Measurements from ENCODE around the gene MSANTD7. TPM values are rescaled to one million over a fixed set of nuclear protein-coding genes. Genes with fewer than 3 reads are reported as not detected.

Gene MSANTD7
- total and polyA plus RNA-seq, 2 of the 13 experiments (the other 11 are each of a cell fraction or from before 2014, with no cell fraction given), result 3.7 to 16.7 TPM

DNA sequence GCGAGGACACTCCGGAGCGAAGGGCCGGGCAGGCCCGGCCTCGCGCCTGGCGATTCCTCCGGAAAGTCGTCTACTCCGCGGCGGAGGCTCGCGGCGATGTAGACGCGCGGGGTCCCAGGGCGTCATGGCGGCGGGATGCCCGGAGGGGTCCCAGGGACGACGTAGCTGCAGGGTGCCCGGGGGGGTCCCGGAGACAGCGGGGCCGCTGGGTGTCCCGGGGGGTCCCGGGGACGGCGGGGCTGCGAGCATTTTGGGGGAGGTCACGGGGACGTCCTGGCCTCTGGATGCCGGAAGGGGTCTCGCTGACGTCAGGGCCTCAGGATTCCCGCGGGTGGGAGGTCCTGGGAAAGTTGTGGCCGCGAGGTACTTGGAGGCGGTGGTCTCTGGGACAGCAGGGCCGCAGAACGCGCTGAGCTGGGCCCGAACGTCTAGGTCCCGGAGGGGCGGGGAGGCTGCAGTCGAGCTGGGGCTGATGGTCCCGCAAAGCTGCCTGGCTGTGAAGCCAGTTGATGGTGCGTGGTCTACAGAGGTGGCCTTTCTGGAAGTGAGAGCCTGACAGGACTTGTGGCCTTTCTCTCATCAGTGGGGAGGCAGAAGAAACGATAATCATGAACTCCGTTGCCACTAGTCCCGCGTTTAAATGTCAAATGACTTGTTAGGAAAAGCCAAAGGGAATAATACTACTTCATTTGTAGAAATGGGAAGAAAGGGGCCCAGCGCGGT is 637 bp downstream of the MSANTD7 start (continued):
- TF ChIP-seq, protein P1, sequence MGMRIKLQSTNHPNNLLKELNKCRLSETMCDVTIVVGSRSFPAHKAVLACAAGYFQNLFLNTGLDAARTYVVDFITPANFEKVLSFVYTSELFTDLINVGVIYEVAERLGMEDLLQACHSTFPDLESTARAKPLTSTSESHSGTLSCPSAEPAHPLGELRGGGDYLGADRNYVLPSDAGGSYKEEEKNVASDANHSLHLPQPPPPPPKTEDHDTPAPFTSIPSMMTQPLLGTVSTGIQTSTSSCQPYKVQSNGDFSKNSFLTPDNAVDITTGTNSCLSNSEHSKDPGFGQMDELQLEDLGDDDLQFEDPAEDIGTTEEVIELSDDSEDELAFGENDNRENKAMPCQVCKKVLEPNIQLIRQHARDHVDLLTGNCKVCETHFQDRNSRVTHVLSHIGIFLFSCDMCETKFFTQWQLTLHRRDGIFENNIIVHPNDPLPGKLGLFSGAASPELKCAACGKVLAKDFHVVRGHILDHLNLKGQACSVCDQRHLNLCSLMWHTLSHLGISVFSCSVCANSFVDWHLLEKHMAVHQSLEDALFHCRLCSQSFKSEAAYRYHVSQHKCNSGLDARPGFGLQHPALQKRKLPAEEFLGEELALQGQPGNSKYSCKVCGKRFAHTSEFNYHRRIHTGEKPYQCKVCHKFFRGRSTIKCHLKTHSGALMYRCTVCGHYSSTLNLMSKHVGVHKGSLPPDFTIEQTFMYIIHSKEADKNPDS (CRISPR knock-in tag; IDR thresholded peaks at IDR 0.05), result 0 out of 2 replicates have a peak, but pooled peaks have one; percentile 46
- TF ChIP-seq GABPA (IDR thresholded peaks at IDR 0.05; ENCODE audit: low read depth, low read length) (no peak), GABPA (CRISPR knock-in tag; IDR thresholded peaks at IDR 0.05; ENCODE audit: low read depth) (no peak), CHD2 (IDR thresholded peaks at IDR 0.05; ENCODE audit: low read depth, low read length) (no peak), CBX2 (IDR thresholded peaks at IDR 0.05; ENCODE audit: low read depth, low read length) (no peak), CBX2 (CRISPR knock-in tag; IDR thresholded peaks at IDR 0.05; ENCODE audit: low read depth) (no peak), SP5 (CRISPR knock-in tag; IDR thresholded peaks at IDR 0.05; ENCODE audit: borderline replicate concordance, low read depth) (no peak), MED1 (CRISPR knock-in tag; IDR thresholded peaks at IDR 0.05) (no peak), ZNF619 (CRISPR knock-in tag; IDR thresholded peaks at IDR 0.05) (no peak), CCDC6 (CRISPR knock-in tag; IDR thresholded peaks at IDR 0.05) (no peak), PLRG1 (conservative IDR thresholded peaks at IDR 0.05) (no peak), MXI1 (IDR thresholded peaks at IDR 0.05; ENCODE audit: borderline replicate concordance, low read depth, low read length) (peak; percentile 32; the same call in 1 of the 3 replicates), ZSCAN20 (CRISPR knock-in tag; IDR thresholded peaks at IDR 0.05; ENCODE audit: borderline replicate concordance) (no peak), TOPORS (CRISPR knock-in tag; IDR thresholded peaks at IDR 0.05) (0 out of 2 replicates have a peak, but pooled peaks have one; percentile 58), HOXA9 (CRISPR knock-in tag; IDR thresholded peaks at IDR 0.05; ENCODE audit: borderline replicate concordance) (peak; percentile 79; the same call in 1 of the 2 replicates), MIER3 (CRISPR knock-in tag; IDR thresholded peaks at IDR 0.05; ENCODE audit: borderline replicate concordance) (no peak), RCOR2 (CRISPR knock-in tag; IDR thresholded peaks at IDR 0.05) (no peak), POLR2A (IDR thresholded peaks at IDR 0.05; ENCODE audit: insufficient read depth in 1 of 2, low read depth in 2 of 2, low read length in 2 of 2) (peak in 1 of 2 experiments; percentile 42; a peak in 1 of 4 replicates), RXRA (CRISPR knock-in tag; IDR thresholded peaks at IDR 0.05) (no peak), KDM4B (CRISPR knock-in tag; IDR thresholded peaks at IDR 0.05) (no peak), ZNF556 (CRISPR knock-in tag; IDR thresholded peaks at IDR 0.05; ENCODE audit: borderline replicate concordance) (0 out of 2 replicates have a peak, but pooled peaks have one; percentile 8), YEATS4 (CRISPR knock-in tag; IDR thresholded peaks at IDR 0.05; ENCODE audit: borderline replicate concordance) (no peak), PHF8 (CRISPR knock-in tag; IDR thresholded peaks at IDR 0.05) (peak; percentile 17; the same call in 1 of the 2 replicates), KLF15 (CRISPR knock-in tag; IDR thresholded peaks at IDR 0.05; ENCODE audit: borderline replicate concordance) (no peak; the same call in 1 of the 2 replicates)
- TF ChIP-seq, protein P2, sequence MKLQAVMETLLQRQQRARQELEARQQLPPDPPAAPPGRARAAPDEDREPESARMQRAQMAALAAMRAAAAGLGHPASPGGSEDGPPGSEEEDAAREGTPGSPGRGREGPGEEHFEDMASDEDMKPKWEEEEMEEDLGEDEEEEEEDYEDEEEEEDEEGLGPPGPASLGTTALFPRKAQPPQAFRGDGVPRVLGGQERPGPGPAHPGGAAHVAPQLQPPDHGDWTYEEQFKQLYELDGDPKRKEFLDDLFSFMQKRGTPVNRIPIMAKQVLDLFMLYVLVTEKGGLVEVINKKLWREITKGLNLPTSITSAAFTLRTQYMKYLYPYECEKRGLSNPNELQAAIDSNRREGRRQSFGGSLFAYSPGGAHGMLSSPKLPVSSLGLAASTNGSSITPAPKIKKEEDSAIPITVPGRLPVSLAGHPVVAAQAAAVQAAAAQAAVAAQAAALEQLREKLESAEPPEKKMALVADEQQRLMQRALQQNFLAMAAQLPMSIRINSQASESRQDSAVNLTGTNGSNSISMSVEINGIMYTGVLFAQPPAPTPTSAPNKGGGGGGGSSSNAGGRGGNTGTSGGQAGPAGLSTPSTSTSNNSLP (IDR thresholded peaks at IDR 0.05; ENCODE audit: low read depth, low read length), result no peak
- TF ChIP-seq, protein P3, sequence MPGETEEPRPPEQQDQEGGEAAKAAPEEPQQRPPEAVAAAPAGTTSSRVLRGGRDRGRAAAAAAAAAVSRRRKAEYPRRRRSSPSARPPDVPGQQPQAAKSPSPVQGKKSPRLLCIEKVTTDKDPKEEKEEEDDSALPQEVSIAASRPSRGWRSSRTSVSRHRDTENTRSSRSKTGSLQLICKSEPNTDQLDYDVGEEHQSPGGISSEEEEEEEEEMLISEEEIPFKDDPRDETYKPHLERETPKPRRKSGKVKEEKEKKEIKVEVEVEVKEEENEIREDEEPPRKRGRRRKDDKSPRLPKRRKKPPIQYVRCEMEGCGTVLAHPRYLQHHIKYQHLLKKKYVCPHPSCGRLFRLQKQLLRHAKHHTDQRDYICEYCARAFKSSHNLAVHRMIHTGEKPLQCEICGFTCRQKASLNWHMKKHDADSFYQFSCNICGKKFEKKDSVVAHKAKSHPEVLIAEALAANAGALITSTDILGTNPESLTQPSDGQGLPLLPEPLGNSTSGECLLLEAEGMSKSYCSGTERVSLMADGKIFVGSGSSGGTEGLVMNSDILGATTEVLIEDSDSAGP (CRISPR knock-in tag; IDR thresholded peaks at IDR 0.05; ENCODE audit: borderline replicate concordance), result 0 out of 2 replicates have a peak, but pooled peaks have one; percentile 10
